ENCODE measurements around the gene JAZF1.
A peak's percentile ranks its signal among the peaks of the same experiment; 100 is the strongest.
"Not testable (repeated sequence)": the region's sequence is repeated elsewhere in the genome, so short reads cannot be mapped to it uniquely, and the experiment has no call there.

The JAZF1 gene

DNA sequence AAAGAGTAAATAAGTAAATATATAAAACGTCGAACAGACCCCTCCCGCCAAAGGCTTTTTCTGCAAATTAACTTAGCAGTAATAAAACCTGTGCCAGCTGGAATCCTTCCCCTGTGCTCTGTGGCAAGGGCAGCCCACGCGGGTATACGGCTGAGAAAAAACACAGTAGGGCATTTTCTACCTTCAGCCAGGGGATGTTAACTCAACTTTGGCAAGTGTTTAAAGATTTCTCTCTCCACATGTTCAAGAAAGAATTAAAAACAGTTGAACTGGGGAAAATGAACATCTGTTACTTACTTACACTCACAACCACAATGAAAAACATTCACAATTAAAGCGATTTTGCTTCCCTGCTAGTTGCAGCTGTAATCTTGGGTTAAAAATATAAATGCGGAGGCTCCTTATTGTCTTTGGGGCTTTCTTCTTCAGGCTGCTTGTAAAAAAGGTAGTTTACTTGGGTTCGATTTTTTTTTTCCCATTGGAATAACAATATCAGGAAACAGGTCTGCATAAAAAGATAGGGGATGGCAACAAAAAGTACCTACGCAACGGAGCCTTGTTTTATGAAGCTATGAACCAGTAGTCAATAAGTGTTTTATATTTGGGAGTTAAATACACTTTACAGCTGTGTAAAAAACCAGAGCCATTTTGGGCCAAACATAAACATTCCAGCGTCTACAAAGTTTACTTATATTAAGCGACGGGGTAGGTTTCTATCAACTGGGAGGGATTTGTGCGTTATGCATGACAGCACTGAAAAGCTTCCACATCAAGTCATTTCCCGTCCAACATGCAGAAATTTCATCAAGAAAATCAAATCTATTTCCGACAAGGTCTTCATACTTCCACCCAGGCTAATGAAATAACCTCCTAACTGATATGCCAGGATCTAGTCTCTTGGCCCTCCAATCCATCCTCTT is 308.0 kb downstream of the JAZF1 start:
- no peak for DNase-seq (ENCODE audit: low read depth)

DNA sequence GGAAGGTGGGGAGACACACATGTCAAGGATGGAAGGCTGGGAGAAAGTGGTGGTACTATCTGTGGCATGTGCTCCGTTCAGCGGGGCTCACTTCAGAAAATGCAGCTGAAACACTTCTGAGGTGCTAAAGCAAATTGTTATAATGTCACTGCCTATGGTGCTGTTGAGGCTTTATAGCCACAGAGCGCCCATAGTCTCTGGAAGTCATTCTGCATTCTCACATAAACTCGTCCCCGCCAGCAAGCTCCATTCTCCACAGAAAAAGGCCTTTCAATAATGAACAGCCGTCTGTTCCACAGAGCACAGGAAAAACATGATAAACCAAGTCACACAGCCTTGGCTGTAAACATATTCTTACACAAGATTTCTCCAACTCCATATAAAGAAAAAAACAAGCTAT is 308.7 kb downstream of the JAZF1 start:
- no peak for DNase-seq (ENCODE audit: low read depth)

DNA sequence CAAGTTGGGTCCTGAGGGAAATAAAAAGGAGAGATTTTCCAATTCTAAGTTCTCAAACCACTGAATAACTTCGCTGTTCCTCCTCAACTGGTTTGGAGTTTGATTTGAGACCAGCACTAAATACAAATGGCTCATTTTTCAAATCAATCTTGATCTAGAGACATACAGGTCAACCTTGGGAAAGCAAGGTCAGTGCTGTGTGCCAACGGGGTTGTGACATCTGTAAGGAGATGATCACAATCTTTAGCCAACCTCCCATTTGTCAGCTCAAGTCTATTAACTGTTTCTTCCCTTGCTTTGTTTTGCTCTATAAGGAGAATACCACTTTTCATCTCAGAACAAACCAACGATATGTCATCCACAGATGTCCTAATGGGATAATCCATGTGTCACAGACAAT is 309.5 kb downstream of the JAZF1 start:
- DNase-seq (ENCODE audit: low read depth): no peak

- no peak for DNase-seq (ENCODE audit: low read depth)
Observed at GRCh38 chr7:27870595-27870994, 310.0 kb downstream of the JAZF1 start.

DNA sequence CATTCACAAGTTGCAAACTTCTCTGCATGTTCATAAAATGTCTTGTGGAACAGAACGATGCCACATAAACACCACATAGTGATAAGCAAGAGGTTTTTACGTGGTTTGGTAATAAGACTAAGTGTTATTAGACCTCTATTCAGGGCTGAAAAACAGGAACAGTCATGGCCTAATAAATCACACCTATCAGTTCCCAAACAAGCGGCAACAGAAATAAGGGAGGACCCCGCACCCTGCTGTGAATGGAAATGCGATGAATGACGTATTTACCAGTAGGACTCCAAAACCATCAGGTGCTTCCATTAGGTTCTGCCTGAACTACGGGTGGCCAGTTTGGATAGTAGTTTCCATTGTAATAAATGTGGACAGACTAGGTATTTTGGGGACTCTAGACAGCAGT is 311.5 kb downstream of the JAZF1 start:
- no peak for DNase-seq (ENCODE audit: low read depth)

DNA sequence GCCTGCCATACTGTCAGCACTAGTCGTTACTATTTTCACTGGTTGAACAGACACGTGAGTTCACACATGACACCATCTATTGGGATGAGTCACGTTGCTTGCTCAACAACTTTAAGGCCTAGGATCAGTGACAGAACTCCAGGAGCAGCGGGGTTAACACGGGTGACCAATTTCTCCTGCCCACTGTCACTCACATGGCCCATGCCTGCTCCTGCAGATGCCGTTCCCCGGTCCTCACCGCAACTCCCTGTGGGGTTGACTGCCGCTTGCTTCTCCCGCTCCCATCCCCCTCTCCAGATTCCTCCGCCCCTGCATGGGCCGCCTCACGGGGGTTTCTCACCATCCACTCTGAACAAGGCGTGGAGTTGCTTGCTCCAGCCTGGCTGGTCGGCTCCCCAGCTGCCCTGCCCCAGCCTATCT is 312.5 kb downstream of the JAZF1 start:
- peak; percentile 32 for DNase-seq (ENCODE audit: low read depth)

GRCh38 chr7:27866828-27867672 is 313.5 kb downstream of the JAZF1 start:
- no peak for DNase-seq (ENCODE audit: low read depth)

DNA sequence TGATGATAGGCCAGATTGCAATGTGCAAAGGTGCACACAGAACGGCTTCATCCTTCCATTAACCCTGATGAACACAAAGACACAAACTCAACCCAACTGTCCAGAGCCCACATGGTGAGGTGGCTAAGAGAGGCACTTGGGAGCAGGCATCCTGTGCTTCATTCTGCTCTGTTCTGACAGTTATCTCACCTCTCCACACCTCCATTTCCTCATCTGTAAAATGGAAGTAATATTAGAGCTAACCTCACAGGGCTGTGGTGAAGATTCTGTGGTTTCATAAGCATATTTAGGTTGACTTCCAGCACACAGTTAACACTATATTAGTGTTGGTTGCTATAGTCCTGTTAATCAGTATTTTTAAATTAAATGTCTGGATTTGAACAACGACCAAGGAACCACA is 314.3 kb downstream of the JAZF1 start:
- no peak for DNase-seq (ENCODE audit: low read depth)

DNA sequence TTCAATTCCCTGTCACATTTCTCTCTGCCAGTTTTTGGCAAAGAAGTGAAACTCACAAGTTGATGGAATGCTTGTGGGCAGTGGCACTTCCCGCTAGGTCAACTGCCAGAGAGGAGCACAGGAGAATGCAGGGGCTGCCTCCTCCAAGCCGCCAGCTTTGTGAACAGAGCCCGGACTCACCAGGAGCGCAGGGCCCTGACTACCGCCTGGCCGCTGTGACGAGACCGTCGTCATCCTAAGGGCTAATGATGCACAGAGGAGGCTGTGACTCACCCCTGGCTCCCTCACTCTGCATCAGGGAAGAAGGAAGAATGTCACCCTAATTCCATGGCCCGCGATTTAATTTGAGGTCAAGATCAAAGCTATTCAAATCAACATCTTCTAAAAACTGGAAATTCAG is 316.7 kb downstream of the JAZF1 start:
- DNase-seq (ENCODE audit: low read depth): peak; percentile 24

- no peak for DNase-seq (ENCODE audit: low read depth)
Observed at GRCh38 chr7:27861747-27862146, 318.8 kb downstream of the JAZF1 start.

- no peak for DNase-seq (ENCODE audit: low read depth)
Observed at GRCh38 chr7:27860800-27861199, 319.8 kb downstream of the JAZF1 start.

DNA sequence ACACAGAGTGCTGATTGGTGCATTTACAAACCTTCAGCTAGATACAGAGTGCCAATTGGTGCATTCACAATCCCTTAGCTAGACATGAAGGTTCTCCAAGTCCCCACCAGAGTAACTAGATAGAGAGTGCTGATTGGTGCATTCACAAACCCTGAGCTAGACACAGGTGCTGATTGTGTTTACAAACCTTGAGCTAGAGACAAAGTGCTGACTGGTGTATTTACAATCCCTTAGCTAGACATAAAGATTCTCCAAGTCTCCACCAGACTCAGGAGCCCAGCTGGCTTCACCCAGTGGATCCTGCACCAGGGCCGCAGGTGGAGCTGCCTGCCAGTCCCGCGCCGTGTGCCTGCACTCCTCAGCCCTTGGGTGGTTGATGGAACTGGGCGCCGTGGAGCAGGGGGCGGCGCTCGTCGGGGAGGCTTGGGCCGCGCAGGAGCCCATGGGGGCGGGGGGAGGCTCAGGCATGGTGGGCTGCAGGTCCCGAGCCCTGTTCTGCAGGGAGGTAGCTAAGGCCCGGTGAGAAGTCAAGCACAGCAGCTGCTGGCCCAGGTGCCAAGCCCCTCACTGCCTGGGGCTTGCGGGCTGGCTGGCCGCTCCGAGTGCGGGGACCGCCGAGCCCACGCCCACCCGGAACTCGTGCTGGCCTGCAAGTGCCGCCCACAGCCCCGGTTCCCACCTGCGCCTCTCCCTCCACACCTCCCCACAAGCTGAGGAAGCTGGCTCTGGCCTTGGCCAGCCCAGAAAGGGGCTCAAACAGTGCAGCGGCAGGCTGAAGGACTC is 323.7 kb downstream of the JAZF1 start:
- not testable (repeated sequence) for DNase-seq (ENCODE audit: low read depth)

DNA sequence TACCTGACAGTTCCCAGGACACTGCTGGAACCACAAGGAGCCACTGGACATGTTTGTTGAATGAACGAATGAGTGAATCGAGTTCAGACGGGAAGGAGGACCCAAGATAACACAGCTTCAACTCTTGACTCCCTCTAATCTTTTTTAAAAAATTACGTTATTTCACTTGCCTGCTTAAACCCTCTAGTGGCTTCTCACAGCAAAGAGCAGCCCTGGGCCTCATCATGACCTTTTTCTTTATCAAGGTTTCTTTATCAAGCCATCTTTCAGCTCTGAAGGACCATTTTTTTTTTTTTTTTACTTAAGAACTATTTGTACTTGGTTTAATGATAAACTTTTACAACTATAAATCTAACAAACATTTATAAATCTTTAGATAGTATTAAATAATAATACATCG is 330.1 kb downstream of the JAZF1 start:
- no peak for DNase-seq (ENCODE audit: low read depth)

GRCh38 chr7:27846388-27846787 is 334.2 kb downstream of the JAZF1 start:
- DNase-seq (ENCODE audit: low read depth): no peak

DNA sequence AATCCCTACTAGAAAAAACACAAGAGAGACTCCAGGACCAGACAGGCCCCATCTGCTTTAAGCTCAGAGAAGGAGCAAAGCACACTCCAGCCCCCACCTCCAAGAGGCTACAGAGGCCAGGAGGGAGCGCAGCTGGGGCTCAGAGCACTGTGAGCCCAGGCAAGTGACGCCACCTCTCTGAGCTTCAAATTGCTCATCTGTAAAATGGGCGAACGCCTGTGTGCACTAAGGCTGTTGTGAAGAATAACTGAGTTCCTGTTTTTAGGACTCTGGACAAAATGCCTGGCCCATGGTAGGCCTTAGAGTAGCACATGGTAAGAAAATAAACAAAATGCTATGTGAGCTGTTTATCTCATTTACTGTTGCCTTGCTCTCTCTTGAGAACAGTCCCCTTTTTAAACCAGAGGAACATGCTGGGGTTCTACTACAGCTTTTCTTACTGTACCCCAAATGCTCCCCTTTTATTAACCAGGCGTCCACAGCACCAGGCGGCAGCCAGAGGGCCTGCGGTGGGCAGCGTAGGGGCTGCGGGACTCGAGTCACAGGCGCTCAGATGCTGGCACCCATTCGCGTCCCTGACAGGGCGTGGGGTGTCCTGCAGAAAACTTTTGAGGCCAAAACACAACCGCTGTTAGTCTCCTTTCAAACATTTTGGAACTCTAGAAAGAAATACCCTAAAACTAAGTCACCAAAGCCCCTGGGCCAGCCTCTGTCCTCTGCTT is 336.9 kb downstream of the JAZF1 start:
- no peak for DNase-seq (ENCODE audit: low read depth)

GRCh38 chr7:27842851-27843250 is 337.7 kb downstream of the JAZF1 start:
- no peak for DNase-seq (ENCODE audit: low read depth)

GRCh38 chr7:27842094-27842692 is 338.4 kb downstream of the JAZF1 start:
- DNase-seq (ENCODE audit: low read depth): no peak

GRCh38 chr7:27840760-27841364 is 339.7 kb downstream of the JAZF1 start:
- DNase-seq (ENCODE audit: low read depth): no peak

DNA sequence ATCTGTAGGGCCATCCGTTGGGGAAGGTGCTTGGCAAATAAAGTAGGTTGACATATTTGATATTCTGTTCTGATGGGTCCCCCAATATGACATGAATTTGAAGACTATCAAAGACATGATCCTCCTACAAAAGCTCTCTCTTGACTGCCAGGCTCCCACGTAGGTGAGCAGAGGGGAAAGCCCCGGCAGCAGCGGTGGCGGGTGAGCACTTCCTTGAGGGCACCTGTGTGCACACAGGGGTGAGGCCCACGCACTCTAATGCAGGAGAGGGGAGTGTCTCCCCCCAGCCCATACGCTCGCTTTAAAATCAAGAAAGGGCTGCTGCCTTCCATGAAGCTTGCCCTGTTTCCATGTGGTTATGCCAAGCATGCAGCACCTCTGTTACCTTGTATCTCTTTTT is 340.3 kb downstream of the JAZF1 start:
- no peak for DNase-seq (ENCODE audit: low read depth)

- DNase-seq (ENCODE audit: low read depth): no peak
Observed at GRCh38 chr7:27839099-27839498, 341.5 kb downstream of the JAZF1 start.

GRCh38 chr7:27836536-27836935 is 344.1 kb downstream of the JAZF1 start:
- no peak for DNase-seq (ENCODE audit: low read depth)
